ENCODE data around the gene FRMD3. TPM values are rescaled to one million over a fixed set of nuclear protein-coding genes. Genes with fewer than 3 reads are reported as not detected.

The FRMD3 gene
- total RNA-seq, 1 experiment from 2014 or later, result 0.55 TPM

- H3K9ac ChIP-seq (ENCODE audit: extremely low read depth, insufficient read length, low read length), result no peak overlapping the region
- Mint-ChIP-seq H3K4me1 (peaks cover 5 to 6% of the 10 kb centered on the region in 2 experiments; a peak in 1 of 4 replicates), H3K4me3 (no peak overlapping the region), H3K27me3 (ENCODE audit: low read depth) (no peaks in the 10 kb centered on the region), H3K36me3 (ENCODE audit: insufficient read depth in 1 of 3, low read depth in 3 of 3) (peaks cover 0 to 5% (median 0%) of the 10 kb centered on the region in 3 experiments; a peak in 2 of 7 replicates), H3K27ac (no peak overlapping the region), H3K9me3 (no peaks in the 10 kb centered on the region)
- H3T11ph ChIP-seq (ENCODE audit: low read length), result no peak overlapping the region
- no peak overlapping the region for H3K14ac ChIP-seq (ENCODE audit: insufficient read depth, low read length)
- H2BK120ac ChIP-seq (ENCODE audit: low read depth, low read length, poor library complexity, severe bottlenecking), result no peak overlapping the region
- no peaks in the 10 kb centered on the region for H3K27me3 ChIP-seq (ENCODE audit: insufficient read depth, low read length)
- no peak for TF ChIP-seq CTCF (conservative IDR thresholded peaks at IDR 0.05)
- H4K8ac ChIP-seq (replicated peaks; ENCODE audit: insufficient read length, low read depth, low read length), result no peak overlapping the region
- H3K79me2 ChIP-seq (ENCODE audit: insufficient read depth, low read length), result no peaks in the 10 kb centered on the region
- DNase-seq, result no peak
- no peak overlapping the region for H3K18ac ChIP-seq (ENCODE audit: insufficient read length, low read depth, low read length)
- no peak overlapping the region for H2BK5ac ChIP-seq (ENCODE audit: insufficient read length, low read length)
- WGBS (ENCODE audit: extremely low coverage, insufficient read length, low lambda C conversion rate), result no CpG with 5 or more reads among the region's 5 CpGs
- no peak overlapping the region for H2BK15ac ChIP-seq (ENCODE audit: low read depth, low read length)
- no peak overlapping the region for H2AFZ ChIP-seq (ENCODE audit: low read length)
- no peak overlapping the region for H3K23ac ChIP-seq (ENCODE audit: insufficient read length, low read depth, low read length)
- H3K23me2 ChIP-seq (ENCODE audit: insufficient read length, low read depth, low read length, poor library complexity, severe bottlenecking), result no peaks in the 10 kb centered on the region
- no peak overlapping the region for H2BK20ac ChIP-seq (ENCODE audit: low read depth, low read length, poor library complexity, severe bottlenecking)
- H4K20me1 ChIP-seq (ENCODE audit: control insufficient read depth, insufficient read depth, insufficient read length), result no peaks in the 10 kb centered on the region
- no peak overlapping the region for H2BK12ac ChIP-seq (ENCODE audit: insufficient read length, low read depth, low read length)
- H3K56ac ChIP-seq (ENCODE audit: insufficient read length, low read depth, low read length), result no peak overlapping the region
- no peak overlapping the region for H3K4ac ChIP-seq (ENCODE audit: low read depth, low read length)
- H4K5ac ChIP-seq (ENCODE audit: insufficient read length, low read depth, low read length), result no peak overlapping the region
- H3K9me3 ChIP-seq (ENCODE audit: control insufficient read depth, low read depth, low read length), result no peaks in the 10 kb centered on the region
- H3K79me1 ChIP-seq (ENCODE audit: insufficient read depth, low read depth, low read length, poor library complexity, severe bottlenecking), result no peaks in the 10 kb centered on the region
- no peak overlapping the region for H3K27ac ChIP-seq (ENCODE audit: insufficient read length, low read depth, low read length)
- no peak overlapping the region for H4K91ac ChIP-seq (ENCODE audit: insufficient read length, low read depth, low read length)
- no peaks in the 10 kb centered on the region for H3K4me1 ChIP-seq (ENCODE audit: insufficient read depth, low read length)
- no peak overlapping the region for H2AK5ac ChIP-seq (ENCODE audit: insufficient read length, low read length)
- no peak overlapping the region for H3K4me2 ChIP-seq (ENCODE audit: insufficient read depth, insufficient read length, low read length)
Observed at GRCh38 chr9:83410701-83411100, 127.5 kb downstream of the FRMD3 start.

Measured in H9 (cell line).